Epithelial cell of proximal tubule (primary cell): ENCODE data around the gene FCHSD2. TPM values are rescaled to one million over a fixed set of nuclear protein-coding genes. Genes with fewer than 3 reads are reported as not detected.

Experiments
- DNase-seq: peaks from one replicate; pipeline ENCODE4 v3.0.0-alpha.2; 2011; ENCODE audit warnings: low read depth
- H3K4me3 ChIP-seq: 2 replicates; pipeline ENCODE4 v1.5.1; 2011; ENCODE audit warnings: low read depth, mild to moderate bottlenecking, low read length
- total RNA-seq: library from RNA; depleted of rRNA; stranded (reverse); fragments of >200 nt; gene quantifications from 2 replicates; pipeline ENCODE4 v1.2.3, GENCODE V29; 2015
- TF ChIP-seq, protein P1 (sequence below): conservative IDR thresholded peaks from 2 replicates; pipeline ENCODE4 v1.5.1; 2012; ENCODE audit warnings: low read depth, mild to moderate bottlenecking, low read length

FCHSD2 gene
- total RNA-seq, 1 donor from 2014 or later: 8.8 TPM

GRCh38 chr11:73058989-73059674 is 83.0 kb downstream of the FCHSD2 start:
- H3K4me3 ChIP-seq: no peak overlapping the region
- TF ChIP-seq, protein P1, sequence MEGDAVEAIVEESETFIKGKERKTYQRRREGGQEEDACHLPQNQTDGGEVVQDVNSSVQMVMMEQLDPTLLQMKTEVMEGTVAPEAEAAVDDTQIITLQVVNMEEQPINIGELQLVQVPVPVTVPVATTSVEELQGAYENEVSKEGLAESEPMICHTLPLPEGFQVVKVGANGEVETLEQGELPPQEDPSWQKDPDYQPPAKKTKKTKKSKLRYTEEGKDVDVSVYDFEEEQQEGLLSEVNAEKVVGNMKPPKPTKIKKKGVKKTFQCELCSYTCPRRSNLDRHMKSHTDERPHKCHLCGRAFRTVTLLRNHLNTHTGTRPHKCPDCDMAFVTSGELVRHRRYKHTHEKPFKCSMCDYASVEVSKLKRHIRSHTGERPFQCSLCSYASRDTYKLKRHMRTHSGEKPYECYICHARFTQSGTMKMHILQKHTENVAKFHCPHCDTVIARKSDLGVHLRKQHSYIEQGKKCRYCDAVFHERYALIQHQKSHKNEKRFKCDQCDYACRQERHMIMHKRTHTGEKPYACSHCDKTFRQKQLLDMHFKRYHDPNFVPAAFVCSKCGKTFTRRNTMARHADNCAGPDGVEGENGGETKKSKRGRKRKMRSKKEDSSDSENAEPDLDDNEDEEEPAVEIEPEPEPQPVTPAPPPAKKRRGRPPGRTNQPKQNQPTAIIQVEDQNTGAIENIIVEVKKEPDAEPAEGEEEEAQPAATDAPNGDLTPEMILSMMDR: no peak
- no peak for DNase-seq

- no peak for DNase-seq
- TF ChIP-seq, protein P1: no peak
- no peak overlapping the region for H3K4me3 ChIP-seq
Observed at GRCh38 chr11:73055655-73056354, 86.3 kb downstream of the FCHSD2 start.

DNA sequence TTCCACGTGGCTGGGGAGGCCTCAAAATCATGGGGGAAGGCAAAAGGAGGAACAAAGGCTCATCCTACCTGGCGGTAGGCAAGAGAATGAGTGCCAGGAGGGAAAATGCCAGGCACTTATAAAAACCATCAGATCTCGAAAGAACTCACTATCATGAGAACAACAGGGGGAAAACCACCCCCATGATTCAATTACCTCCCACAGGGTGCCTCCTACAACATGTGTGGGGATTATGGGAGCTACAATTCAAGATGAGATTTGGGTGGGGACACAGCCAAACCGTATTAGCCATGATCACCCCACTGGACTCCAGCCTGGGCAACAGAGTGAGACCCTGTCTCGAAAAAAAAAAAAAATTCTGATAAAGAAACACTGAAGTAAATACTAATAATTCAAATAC is 87.1 kb downstream of the FCHSD2 start:
- TF ChIP-seq, protein P1: no peak
- no peak for DNase-seq
- H3K4me3 ChIP-seq: no peak overlapping the region

DNA sequence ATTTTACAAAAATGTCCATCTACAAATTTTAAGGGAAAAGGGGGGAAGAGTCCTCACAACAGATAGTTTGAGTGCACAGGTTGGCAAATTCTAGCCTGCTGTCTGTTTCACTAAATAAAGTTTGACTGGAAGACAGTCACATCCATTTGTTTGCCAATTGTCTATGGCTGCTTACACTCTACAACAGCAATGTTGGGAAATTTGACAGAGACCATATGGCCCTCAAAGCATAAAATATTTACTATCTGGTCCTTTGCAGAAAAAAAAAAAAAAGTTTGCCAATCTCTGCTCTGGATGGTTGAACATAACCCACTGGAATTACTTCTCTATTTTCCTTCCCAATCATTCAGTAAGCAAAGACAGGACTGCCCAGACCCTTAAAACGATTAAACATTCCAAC is 88.2 kb downstream of the FCHSD2 start:
- TF ChIP-seq, protein P1: no peak
- DNase-seq: no peak
- no peak overlapping the region for H3K4me3 ChIP-seq

GRCh38 chr11:73048446-73048845 is 93.7 kb downstream of the FCHSD2 start:
- H3K4me3 ChIP-seq: no peak overlapping the region
- no peak for DNase-seq
- TF ChIP-seq, protein P1: no peak

DNA sequence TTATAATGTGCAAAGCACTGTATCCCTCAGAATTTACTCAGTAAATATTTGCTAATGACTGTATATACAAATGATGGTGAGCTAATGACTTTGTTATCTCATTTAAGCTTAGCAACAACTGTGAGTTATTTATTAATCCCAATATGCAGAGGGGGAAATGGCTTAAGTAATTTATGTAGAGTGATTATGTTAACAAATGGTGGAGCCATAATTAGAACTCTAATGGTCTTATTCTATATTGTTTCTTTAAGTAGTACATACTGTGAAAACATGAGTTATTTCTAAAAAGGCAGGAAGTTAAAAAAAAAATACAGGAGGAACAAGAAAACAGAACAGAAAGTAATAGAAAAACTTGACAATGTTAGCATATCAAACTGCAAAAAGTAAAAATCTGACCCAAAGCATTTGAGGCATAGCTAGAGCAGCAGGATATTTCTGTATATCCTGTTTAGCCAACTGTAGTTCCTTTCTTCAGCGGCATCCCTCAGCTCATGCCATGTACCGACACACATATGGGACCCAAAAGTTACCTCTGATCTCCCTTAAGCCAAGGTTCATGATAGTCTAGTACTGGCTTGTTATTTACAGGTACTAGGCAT is 94.2 kb downstream of the FCHSD2 start:
- no peak overlapping the region for H3K4me3 ChIP-seq
- no peak for DNase-seq
- TF ChIP-seq, protein P1: no peak

DNA sequence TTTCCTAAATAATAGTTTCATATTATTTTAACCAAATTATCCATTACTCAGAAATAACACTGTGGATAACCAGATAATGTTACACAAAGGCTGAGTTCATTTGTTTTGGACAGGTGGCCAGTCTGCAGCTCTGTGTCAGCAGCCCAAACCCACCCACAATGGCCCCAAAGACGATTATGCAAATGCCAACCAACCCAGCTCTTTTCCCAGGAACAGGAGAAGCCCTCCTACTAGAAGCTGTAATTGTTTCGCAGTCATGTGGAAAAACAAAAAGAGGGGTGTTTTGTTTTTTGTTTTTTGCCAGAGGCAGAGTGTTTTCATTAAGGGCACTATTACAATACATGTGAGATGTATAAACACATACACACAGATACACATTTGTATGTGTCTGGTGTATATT is 102.1 kb downstream of the FCHSD2 start:
- TF ChIP-seq, protein P1: no peak
- no peak for DNase-seq
- no peak overlapping the region for H3K4me3 ChIP-seq
